NCI-H2107 (cell line): ENCODE measurements around the gene SLC30A3.
"Not testable (repeated sequence)": the region's sequence is repeated elsewhere in the genome, so short reads cannot be mapped to it uniquely, and the experiment has no call there.

Experiments
- DNase-seq: peaks from one replicate; lab custom pipeline; 2025; lab: John Stamatoyannopoulos, UW

Gene SLC30A3

GRCh38 chr2:27285481-27285880 is 22.6 kb upstream of the SLC30A3 start:
- DNase-seq: no peak

GRCh38 chr2:27284996-27285395 is 22.1 kb upstream of the SLC30A3 start:
- DNase-seq: no peak

DNA sequence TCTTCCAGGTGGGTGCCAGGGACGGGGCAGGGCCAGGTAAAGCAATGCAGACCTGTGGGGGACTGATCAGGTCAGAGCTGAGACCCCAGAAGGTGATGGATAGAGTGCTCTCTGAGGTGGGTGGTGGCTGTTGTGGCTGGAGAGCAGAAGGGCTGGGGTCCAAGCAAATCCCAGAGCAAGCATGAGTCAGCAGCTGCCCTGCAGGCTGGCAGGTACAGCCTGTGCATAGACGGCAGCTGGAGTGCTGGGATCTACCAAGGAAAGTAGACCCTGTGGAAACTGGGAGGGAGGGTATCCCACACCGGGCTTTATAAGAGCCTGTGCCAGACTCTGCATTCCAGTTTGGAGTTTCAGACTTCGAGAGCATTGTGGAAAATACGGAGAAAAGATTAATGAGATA is 20.0 kb upstream of the SLC30A3 start:
- DNase-seq: no peak

DNA sequence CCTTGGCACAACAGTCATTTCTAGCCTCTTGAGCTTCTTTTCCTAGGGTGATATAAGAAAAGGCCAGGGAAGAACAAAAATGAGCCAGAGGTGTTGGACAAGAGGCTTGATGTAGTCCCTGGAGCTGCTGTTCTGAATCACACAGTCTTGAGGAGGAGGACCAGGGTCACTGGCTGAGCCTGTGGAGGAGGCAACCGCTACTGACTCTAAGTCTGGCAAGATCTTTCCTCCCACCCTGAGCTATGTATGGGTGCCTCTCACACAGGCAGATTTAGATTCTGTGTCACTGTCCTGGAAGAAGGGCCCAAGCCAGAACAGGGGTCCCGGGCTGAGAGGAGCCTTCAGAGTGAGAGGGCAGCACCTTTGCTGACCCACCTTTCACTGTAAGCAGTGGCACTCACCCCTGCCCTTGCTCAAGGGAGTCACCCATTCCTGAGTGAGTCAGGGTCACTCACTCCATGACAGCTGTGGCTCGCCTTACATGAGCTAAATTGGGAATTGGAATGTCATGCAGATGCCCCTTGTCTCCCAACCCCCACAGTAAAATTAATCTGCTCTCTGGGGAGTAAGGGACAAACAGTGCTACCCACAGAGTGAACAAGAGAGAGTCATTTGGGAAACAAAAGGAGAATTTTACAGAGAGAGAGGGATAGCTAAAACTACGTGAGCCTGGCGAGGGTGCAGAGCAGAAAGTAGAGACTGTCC is 19.2 kb upstream of the SLC30A3 start, which contains the start of gene TRIM54:
TRIM54 (plus strand) TSS at position 575 of the 705 bp plus-strand sequence. CDS start 303 bp downstream, outside the sequence.
- DNase-seq: no peak

- no peak for DNase-seq
Observed at GRCh38 chr2:27281442-27281841, 18.6 kb upstream of the SLC30A3 start.

- no peak for DNase-seq
Observed at GRCh38 chr2:27280826-27281225, 18.0 kb upstream of the SLC30A3 start.

- DNase-seq: no peak
Observed at GRCh38 chr2:27278010-27278409, 15.2 kb upstream of the SLC30A3 start.

DNA sequence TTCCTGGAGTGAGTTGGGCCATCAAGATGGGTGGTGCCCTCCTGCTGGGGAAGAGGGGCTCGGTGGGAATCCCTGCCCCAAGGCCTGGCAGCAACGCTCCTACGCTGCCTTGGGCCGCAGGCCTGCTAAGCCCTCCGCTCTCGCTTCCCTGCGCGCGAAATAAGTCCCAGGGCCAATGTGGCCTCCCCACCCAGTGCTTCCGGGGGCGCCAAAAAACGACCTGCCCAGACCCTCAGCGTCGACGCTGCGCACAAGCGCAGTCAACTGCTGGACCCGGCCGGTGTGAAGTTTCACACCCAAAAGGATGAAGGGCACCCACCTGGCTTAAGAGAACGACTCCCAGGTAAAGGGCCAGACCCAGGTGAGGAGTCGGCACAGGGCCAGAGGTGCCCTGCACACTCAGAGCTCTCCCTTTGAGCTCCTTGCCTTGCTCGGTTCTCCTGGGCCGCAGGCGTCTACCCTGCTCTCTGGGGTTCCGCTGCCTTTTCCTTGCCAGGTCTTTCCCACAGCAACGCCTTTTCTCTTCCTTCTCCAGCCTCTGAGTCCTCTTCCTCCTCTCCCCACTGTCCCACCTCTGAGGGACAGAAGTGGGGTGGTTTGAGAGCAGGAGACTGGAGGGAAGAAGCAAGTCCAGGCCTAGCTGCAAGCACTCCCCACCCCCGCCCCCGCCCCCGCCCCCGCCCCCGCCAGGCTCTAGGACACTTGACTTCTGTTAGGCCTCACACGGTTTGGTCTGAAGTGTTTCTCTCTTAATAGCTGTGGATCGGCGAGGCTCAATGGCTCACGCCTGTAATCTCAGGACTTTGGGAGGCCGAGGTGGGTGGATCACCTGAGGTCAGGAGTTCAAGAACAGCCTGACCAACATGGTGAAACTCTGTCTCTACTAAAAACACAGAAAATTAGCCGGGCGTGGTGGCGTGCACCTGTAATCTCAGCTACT is 12.6 kb upstream of the SLC30A3 start, which contains the start of gene DNAJC5G:
DNAJC5G (plus strand) TSS at position 223 of the 940 bp plus-strand sequence. CDS start 1,296 bp downstream, outside the sequence.
- no peak for DNase-seq

DNA sequence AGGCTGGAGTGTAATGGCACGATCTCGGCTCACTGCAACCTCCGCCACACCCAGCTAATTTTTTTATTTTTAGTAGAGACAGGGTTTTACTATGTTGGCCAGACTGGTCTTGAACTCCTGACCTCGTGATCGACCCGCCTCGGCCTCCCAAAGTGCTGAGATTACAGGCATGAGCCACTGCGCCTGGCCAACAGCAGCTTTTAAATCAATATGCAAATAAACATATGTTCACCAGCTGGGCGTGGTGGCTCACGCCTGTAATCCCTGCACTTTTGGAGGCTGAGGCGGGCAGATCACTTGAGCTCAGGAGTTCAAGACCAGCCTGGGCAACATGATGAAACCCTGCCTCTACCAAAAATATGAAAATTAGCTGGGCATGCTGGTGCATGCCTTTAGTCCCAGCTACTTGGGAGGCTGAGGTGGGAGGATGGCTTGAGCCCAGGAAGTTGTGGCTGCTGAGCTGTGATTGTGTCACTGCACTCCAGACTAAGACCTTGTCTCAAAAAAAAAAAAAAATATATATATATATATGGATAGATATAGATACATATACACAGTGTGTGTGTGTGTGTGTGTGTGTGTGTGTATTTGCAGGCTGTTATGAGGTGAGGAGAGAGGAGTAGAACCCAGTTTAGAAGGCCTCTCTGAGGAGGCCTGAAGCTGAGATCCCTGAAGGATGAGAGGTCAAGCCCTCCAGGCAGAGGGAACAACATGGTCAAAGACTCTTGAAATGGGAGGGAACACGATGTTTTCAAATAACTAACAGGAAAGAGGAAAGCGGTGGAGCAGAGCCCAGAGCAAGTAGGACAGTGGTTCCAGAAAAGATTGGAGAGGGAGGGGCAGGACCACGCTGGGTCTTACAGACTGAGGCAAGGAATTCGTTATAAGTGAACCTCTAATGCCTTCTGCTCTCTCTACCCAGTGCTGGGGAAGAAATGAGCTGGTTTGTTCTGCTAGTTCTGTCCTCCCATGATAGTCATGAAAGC is 10.0 kb upstream of the SLC30A3 start:
- not testable (repeated sequence) for DNase-seq

- no peak for DNase-seq
Observed at GRCh38 chr2:27271631-27272340, 8.9 kb upstream of the SLC30A3 start.

DNA sequence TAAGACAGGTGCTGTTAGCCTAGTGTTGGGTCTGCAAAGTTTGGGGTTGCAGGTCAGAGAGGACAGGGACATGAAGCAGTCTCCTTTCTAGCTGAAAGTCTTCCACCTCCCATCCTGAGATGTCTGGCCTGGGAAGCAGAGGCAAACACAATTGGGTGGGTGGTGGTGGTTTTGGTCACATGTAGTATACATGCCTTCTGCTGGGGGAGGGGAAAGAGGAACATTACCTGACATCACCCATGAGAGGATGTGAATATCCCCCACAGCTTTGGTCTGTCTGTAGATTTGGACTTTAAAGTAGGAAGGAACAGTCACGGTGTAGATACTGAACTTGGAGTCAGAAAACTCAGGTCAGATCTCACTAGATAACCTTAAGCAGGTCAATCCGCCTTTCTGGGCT is 7.8 kb upstream of the SLC30A3 start:
- no peak for DNase-seq

DNA sequence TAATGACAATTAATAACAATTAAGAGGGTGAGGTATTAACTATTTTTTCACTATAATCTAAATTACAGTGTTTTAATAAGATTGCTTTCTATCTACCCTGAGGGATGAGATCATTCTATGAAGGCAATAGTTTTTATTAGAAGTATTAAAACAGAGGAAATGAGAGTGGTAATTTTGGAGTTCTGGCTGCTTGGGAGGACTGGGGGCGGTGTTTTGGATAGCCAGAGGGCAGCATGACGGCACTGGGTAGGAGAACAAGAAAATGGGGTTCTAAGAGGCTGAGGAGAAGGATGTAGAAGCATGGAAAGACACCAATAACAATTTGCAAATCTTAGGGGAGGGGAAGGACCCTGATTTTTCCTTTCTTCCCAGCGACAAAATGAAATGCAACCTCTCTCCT is 7.3 kb upstream of the SLC30A3 start:
- no peak for DNase-seq

GRCh38 chr2:27268296-27268695 is 5.4 kb upstream of the SLC30A3 start:
- DNase-seq: not testable (repeated sequence)

- no peak for DNase-seq
Observed at GRCh38 chr2:27265536-27265870, 2.7 kb upstream of the SLC30A3 start.

DNA sequence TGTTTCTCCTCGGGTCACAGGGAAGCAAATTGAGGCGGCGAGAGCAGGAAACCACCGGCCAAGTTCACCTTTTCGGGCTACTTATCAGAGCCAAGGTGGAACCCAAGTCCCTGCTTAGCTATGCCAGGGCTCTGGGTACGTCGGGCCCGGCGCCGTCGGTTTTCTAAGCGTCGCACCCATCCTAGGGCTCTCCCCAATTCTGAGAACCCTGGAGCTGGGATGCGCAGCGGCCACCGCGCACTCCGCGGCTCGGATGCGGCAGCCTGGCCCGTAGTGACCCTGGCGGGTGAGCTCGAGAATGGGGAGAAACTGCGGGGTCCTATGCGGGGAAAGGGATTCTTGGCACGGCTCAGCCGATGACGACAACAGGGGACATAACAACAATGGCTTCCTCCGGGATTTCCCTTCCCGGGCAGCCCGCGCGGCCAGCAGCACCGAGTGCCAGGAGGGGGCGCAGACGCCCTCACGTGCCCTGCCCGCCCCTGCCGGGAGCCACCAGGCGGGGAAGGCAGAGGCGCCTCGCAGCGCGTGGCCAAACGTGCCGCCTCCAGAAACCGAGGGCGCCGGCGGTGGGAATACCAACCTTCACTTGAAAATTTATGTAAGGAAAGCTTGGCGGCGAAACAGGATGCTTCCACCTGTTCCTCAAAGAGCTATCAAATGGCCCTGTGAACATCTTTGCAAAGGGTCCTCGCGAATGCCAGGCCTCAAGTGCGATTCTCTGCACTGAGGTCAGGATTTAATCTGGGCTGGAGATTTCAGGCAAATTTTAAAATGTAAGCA is 2.1 kb upstream of the SLC30A3 start:
- peak; percentile 67 for DNase-seq

GRCh38 chr2:27264253-27264752 is 1.5 kb upstream of the SLC30A3 start:
- no peak for DNase-seq

GRCh38 chr2:27263287-27264252 is 723 bp upstream of the SLC30A3 start:
- DNase-seq: no peak

DNA sequence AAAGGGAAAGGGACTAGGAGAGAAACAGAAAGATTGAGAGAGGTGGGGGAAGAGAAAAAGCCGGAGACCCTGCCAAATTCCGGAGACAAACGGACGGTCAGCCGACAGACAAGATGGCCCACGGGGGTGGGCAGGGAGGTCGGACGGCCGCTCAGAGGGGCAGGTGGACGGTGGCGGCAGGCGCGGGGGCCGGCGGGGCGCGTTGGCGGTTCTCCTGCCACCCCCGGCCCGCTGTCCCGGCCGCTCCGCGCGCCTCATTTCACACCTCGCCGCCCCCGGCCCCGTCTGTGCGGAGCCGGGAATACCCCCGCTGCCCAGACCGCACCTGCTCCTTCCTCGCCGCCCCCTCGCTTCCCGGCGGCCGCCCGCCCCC is 935 bp downstream of the SLC30A3 start:
- DNase-seq: no peak
